OCI-LY7 (cell line): Measurements from ENCODE around the gene AXIN1. TPM values are rescaled to one million over a fixed set of nuclear protein-coding genes. Genes with fewer than 3 reads are reported as not detected.
A peak's percentile ranks its signal among the peaks of the same experiment; 100 is the strongest.

Experiments used
- BruUV-seq: library from RNA; stranded (reverse); fragments of 400-500 nt; replicated peaks from 2 replicates; lab custom pipeline; 2021; lab: Mats Ljungman, UMichigan
- CTCF ChIA-PET: fragments of 300-600 bp; sonication (Branson Sonifier 250); formaldehyde crosslinking; loops from one replicate; lab custom pipeline; 2022; ENCODE audit warnings: antibody characterized with exemption; ENCODE audit not compliant: unreplicated experiment; lab: Charles Lee
- POLR2A ChIA-PET: fragments of 300-600 bp; sonication (Branson Sonifier 250); formaldehyde crosslinking; loops from one replicate; lab custom pipeline; 2022; ENCODE audit warnings: antibody characterized with exemption; lab: Charles Lee
- DNase-seq: peaks from one replicate; pipeline ENCODE4 v3.0.0-alpha.2; 2015; ENCODE audit warnings: low spot score
- H2AFZ ChIP-seq: fragments of 200-600 bp; sonication (generic), shearing (Covaris generic); 2 replicates; pipeline ENCODE4 v1.6.1; 2014; ENCODE audit warnings: mild to moderate bottlenecking, antibody characterized with exemption, low read length, moderate library complexity
- H3K27ac ChIP-seq: fragments of 200-600 bp; sonication (generic); 2 replicates; pipeline ENCODE4 v1.5.1; 2014; ENCODE audit warnings: mixed run types, low read depth, mild to moderate bottlenecking, moderate library complexity, low read length, inconsistent platforms; ENCODE audit not compliant: poor library complexity, severe bottlenecking
- H3K36me3 ChIP-seq: fragments of 200-600 bp; sonication (generic); 2 replicates; pipeline ENCODE4 v1.6.1; 2014; ENCODE audit warnings: mild to moderate bottlenecking, antibody characterized with exemption, low read length, moderate library complexity, mixed read lengths; ENCODE audit not compliant: insufficient read depth
- H3K4me1 ChIP-seq: fragments of 200-600 bp; sonication (generic); 2 replicates; pipeline ENCODE4 v1.5.1; 2014; ENCODE audit warnings: mild to moderate bottlenecking, low read length; ENCODE audit not compliant: insufficient read depth, poor library complexity, severe bottlenecking
- H3K4me2 ChIP-seq: fragments of 200-600 bp; sonication (generic); 2 replicates; pipeline ENCODE4 v1.6.1; 2014; ENCODE audit warnings: mild to moderate bottlenecking, low read length
- H3K4me3 ChIP-seq: fragments of 200-600 bp; sonication (generic); 2 replicates; pipeline ENCODE4 v1.5.1; 2014; ENCODE audit warnings: mild to moderate bottlenecking, low read depth, low read length; ENCODE audit not compliant: poor library complexity, severe bottlenecking
- H3K79me2 ChIP-seq: fragments of 200-600 bp; sonication (generic); 2 replicates; pipeline ENCODE4 v1.6.1; 2016; ENCODE audit warnings: low read depth, mild to moderate bottlenecking, low read length, moderate library complexity, mixed read lengths; ENCODE audit not compliant: insufficient read depth
- H3K9me2 ChIP-seq: fragments of 200-600 bp; sonication (generic); 2 replicates; pipeline ENCODE4 v1.6.1; 2016; ENCODE audit warnings: mild to moderate bottlenecking, low read length, mixed read lengths; ENCODE audit not compliant: insufficient read depth
- H3K9me3 ChIP-seq: fragments of 200-600 bp; sonication (generic); 2 replicates; pipeline ENCODE4 v1.6.1; 2014; ENCODE audit warnings: mild to moderate bottlenecking, mixed run types, low read length, mixed read lengths
- H4K20me1 ChIP-seq: fragments of 200-600 bp; sonication (generic); 2 replicates; pipeline ENCODE4 v1.6.1; 2014; ENCODE audit warnings: mild to moderate bottlenecking, antibody characterized with exemption, low read length, moderate library complexity, mixed read lengths; ENCODE audit not compliant: insufficient read depth
- CTCF ChIP-seq: fragments of 200-600 bp; sonication (generic); conservative IDR thresholded peaks from 2 replicates; pipeline ENCODE4 v1.5.1; 2014; ENCODE audit warnings: mild to moderate bottlenecking, antibody characterized with exemption, low read length, moderate library complexity, mixed read lengths
- EZH2phosphoT487 ChIP-seq: fragments of 200-600 bp; sonication (generic); IDR thresholded peaks from 2 replicates; pipeline ENCODE4 v1.6.1; 2018; ENCODE audit warnings: low read depth, borderline replicate concordance, mild to moderate bottlenecking, mixed run types, antibody characterized with exemption, low read length, moderate library complexity, mixed read lengths
- intact Hi-C: fragments of 100-400 bp; cut with micrococcal nuclease; formaldehyde crosslinking; loops from one replicate; pipeline ENCODE4 v1.10.0; 2022; ENCODE audit not compliant: unreplicated experiment
- total RNA-seq, 2 experiments: library from RNA; depleted of rRNA in 1 of 2; stranded (reverse); fragments of >200 nt in 1 of 2; shearing (Covaris generic) in 1 of 2; gene quantifications; 2 replicates each; pipeline ENCODE4 v1.2.3, GENCODE V29; 2014 to 2022

The AXIN1 gene
- total RNA-seq, 2 experiments from 2014 or later: 29.0 to 30.3 TPM

GRCh38 chr16:275786-276232 lies 76.7 kb downstream of the AXIN1 start, which contains the start of gene RGS11:
RGS11 (minus strand) TSS chr16:275944; CDS start chr16:275911, 33 bp downstream.
- Histone ChIP-seq H3K4me2 (peak within 1 kb of the TSS; percentile 6; the same call in 1 of the 2 replicates), H3K36me3 (no peaks in the 10 kb centered on the region), H4K20me1 (no peaks in the 10 kb centered on the region), H3K27ac (no peak within 1 kb of the TSS), H3K9me2 (no peaks in the 10 kb centered on the region), H3K4me1 (no peaks in the 10 kb centered on the region), H3K79me2 (no peaks in the 10 kb centered on the region), H3K9me3 (no peaks in the 10 kb centered on the region), H3K4me3 (no peak within 1 kb of the TSS), H2AFZ (no peak within 1 kb of the TSS)
- ChIA-PET CTCF (interaction anchor here (0.6 kb wide), 1 partner anchor 77 kb away, joined by 5 read pairs; no protein-coding TSS in a partner anchor), POLR2A (no interaction called here)
- intact Hi-C loops: no loop called here
- TF ChIP-seq CTCF: no peak
- TF ChIP-seq EZH2phosphoT487: no peak
- no TSS peak for BruUV-seq
- no peak for DNase-seq

- no peak overlapping the region for H2AFZ ChIP-seq
- no peaks in the 10 kb centered on the region for H3K9me2 ChIP-seq
- ChIA-PET CTCF (no interaction called here), POLR2A (no interaction called here)
- no peaks in the 10 kb centered on the region for H3K9me3 ChIP-seq
- H3K4me1 ChIP-seq: no peaks in the 10 kb centered on the region
- no TSS peak for BruUV-seq
- H3K4me3 ChIP-seq: no peak overlapping the region
- no peak overlapping the region for H3K27ac ChIP-seq
- TF ChIP-seq EZH2phosphoT487 (no peak), CTCF (no peak)
- DNase-seq: no peak
- H3K36me3 ChIP-seq: no peaks in the 10 kb centered on the region
- H3K79me2 ChIP-seq: no peaks in the 10 kb centered on the region
- peak overlapping the region; percentile 6; the same call in 1 of the 2 replicates for H3K4me2 ChIP-seq
- intact Hi-C loops: no loop called here
- no peaks in the 10 kb centered on the region for H4K20me1 ChIP-seq
Observed at GRCh38 chr16:275041-275641, 77.4 kb downstream of the AXIN1 start.
